Activated B cell treated with CpG ODN at 0.5 μM for 24 hours (primary cell): ENCODE measurements around the gene PPP1R3E. TPM values are rescaled to one million over a fixed set of nuclear protein-coding genes. Genes with fewer than 3 reads are reported as not detected.

Experiments
- ATAC-seq: fragments of 200-7000 bp; cut with Tn5 transposase; one replicate; pipeline ENCODE4 v1.10.0; 2021; ENCODE audit warnings: low read depth, mild to moderate bottlenecking, moderate library complexity
- CTCF ChIA-PET: fragments of 350-600 bp; sonication (Branson Sonifier 250); formaldehyde crosslinking; loops from one replicate; lab custom pipeline; 2021; ENCODE audit warnings: antibody characterized with exemption; lab: Charles Lee
- POLR2A ChIA-PET: fragments of 350-600 bp; sonication (Branson Sonifier 250); formaldehyde crosslinking; loops from one replicate; lab custom pipeline; 2021; ENCODE audit warnings: antibody characterized with exemption; lab: Charles Lee
- DNase-seq: peaks from one replicate; pipeline ENCODE4 v3.0.0; 2022
- H3K27ac Mint-ChIP-seq: one replicate; pipeline ENCODE4 v1.8.0; 2020; ENCODE audit warnings: mixed read lengths
- H3K27me3 Mint-ChIP-seq: one replicate; pipeline ENCODE4 v1.8.0; 2021; ENCODE audit warnings: mixed read lengths
- H3K36me3 Mint-ChIP-seq: one replicate; pipeline ENCODE4 v1.8.0; 2021; ENCODE audit warnings: low read depth, mixed read lengths
- H3K4me1 Mint-ChIP-seq: one replicate; pipeline ENCODE4 v1.8.0; 2021; ENCODE audit warnings: mixed read lengths
- H3K4me3 Mint-ChIP-seq: one replicate; pipeline ENCODE4 v1.8.0; 2020; ENCODE audit warnings: mild to moderate bottlenecking, mixed read lengths
- H3K9me3 Mint-ChIP-seq: one replicate; pipeline ENCODE4 v1.8.0; 2020; ENCODE audit warnings: mixed read lengths
- intact Hi-C: fragments of 100-400 bp; cut with micrococcal nuclease; formaldehyde crosslinking; loops from one replicate; pipeline ENCODE4 v1.15.1; 2024
- total RNA-seq: library from RNA; stranded (reverse); gene quantifications from 2 replicates; pipeline ENCODE4 v1.2.3, GENCODE V29; 2022
- TF ChIP-seq, protein P1 (sequence below): fragments of 200-600 bp; IDR thresholded peaks from one replicate; pipeline ENCODE4 v1.8.0; 2022; ENCODE audit warnings: antibody characterized with exemption, mild to moderate bottlenecking

PPP1R3E gene
- total RNA-seq, 1 donor from 2014 or later: 28.9 TPM

DNA sequence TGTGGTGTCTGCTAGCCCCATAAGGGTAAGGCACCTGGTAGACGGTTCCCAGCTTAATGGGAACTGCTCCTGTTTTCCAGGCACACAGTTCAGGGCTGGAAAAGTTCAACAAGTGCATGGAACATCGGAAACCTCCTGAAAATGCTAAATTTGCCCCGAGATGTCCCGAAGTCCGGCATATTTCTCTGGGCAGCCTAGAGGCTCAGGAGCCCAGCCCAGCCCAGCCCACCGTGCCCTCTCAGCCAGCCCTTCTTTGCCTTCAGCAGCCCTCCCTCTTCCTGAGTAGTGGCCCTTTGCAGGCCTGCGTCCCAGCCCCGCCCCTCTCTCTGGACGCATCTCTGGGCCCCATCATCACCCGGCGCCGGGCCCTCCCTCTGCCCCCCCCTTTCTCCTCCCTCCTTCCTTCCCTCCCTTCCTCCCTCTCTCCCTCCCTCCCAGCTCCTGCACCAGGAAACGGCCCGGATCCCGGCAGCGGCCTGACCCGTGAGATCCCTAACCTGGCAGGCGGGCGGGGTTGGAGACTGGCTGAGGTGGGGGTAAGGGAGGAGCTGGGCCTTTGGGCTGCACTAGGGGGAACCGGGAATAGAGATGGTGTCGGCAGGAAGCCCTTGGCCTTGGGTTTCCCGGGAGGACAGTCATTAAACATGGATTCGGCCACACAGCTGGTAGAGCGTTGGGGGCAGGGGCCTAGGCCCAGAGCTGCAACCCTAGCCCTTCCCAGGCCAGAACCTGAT is 3.9 kb upstream of the PPP1R3E start, which contains the start of gene BCL2L2:
Gene BCL2L2 (plus strand): TSS at position 422 of the 734 bp plus-strand sequence. CDS start 935 bp downstream, outside the sequence.
- H3K27me3 Mint-ChIP-seq: no peaks in the 10 kb centered on the region
- H3K27ac Mint-ChIP-seq: peak within 1 kb of the TSS; percentile 79
- H3K4me1 Mint-ChIP-seq: peaks cover 37% of the 10 kb centered on the region
- POLR2A ChIA-PET: interaction anchor here (0.6 to 14.2 kb wide), 5 partner anchors 10 to 708 kb away, joined by 3 to 339 read pairs (median 7); partner anchors contain the start of genes ACIN1, C14orf119 and PABPN1
- H3K9me3 Mint-ChIP-seq: no peaks in the 10 kb centered on the region
- no peak for ATAC-seq
- intact Hi-C loops: loop anchor here (1.0 to 10.0 kb wide), 2 partner anchors 15 to 922 kb away; partner anchors contain the start of gene PABPN1
- peak; percentile 41 for DNase-seq
- H3K4me3 Mint-ChIP-seq: peak within 1 kb of the TSS; percentile 82
- CTCF ChIA-PET: interaction anchor here (1.6 kb wide), 1 partner anchor 15 kb away, joined by 6 read pairs; the partner anchor contains the start of gene PABPN1
- TF ChIP-seq, protein P1, sequence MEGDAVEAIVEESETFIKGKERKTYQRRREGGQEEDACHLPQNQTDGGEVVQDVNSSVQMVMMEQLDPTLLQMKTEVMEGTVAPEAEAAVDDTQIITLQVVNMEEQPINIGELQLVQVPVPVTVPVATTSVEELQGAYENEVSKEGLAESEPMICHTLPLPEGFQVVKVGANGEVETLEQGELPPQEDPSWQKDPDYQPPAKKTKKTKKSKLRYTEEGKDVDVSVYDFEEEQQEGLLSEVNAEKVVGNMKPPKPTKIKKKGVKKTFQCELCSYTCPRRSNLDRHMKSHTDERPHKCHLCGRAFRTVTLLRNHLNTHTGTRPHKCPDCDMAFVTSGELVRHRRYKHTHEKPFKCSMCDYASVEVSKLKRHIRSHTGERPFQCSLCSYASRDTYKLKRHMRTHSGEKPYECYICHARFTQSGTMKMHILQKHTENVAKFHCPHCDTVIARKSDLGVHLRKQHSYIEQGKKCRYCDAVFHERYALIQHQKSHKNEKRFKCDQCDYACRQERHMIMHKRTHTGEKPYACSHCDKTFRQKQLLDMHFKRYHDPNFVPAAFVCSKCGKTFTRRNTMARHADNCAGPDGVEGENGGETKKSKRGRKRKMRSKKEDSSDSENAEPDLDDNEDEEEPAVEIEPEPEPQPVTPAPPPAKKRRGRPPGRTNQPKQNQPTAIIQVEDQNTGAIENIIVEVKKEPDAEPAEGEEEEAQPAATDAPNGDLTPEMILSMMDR: no peak
- H3K36me3 Mint-ChIP-seq: peaks cover 9% of the 10 kb centered on the region

DNA sequence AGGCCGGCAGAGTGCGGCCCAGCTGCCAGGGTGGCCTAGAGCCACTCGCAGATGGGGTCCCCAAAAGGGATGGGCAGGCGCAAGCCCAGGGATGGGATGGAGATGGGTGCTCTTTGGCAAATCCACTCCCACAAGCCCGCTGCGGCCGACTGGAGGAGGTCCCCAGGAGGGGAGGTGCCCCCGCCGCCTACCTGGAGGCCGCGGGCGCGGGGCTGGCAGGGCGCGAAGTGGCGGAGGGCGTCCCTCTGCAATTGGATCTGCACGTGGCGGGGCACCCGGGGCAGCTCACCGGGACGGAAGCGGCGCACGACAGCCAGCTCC is 730 bp downstream of the PPP1R3E start:
- Mint-ChIP-seq H3K9me3 (no peaks in the 10 kb centered on the region), H3K36me3 (peaks cover 19% of the 10 kb centered on the region), H3K4me3 (peak overlapping the region; percentile 99), H3K4me1 (peaks cover 39% of the 10 kb centered on the region), H3K27ac (peak overlapping the region; percentile 86), H3K27me3 (no peaks in the 10 kb centered on the region)
- POLR2A ChIA-PET: interaction anchor here (0.6 to 14.2 kb wide), 14 partner anchors 9 to 1128 kb away, joined by 3 to 339 read pairs (median 6); partner anchors contain the start of genes ACIN1, C14orf119, CBLN3 and HOMEZ
- CTCF ChIA-PET: interaction anchor here (0.5 to 3.6 kb wide), 6 partner anchors 16 to 233 kb away, joined by 3 to 38 read pairs (median 3); partner anchors contain the start of genes ACIN1, C14orf119, HOMEZ and PABPN1
- TF ChIP-seq, protein P1: no peak
- intact Hi-C loops: loop anchor here (1.0 to 10.0 kb wide), 17 partner anchors 9 to 1995 kb away; partner anchors contain the start of genes ACIN1, C14orf119, CHMP4A and HOMEZ
- DNase-seq (no peak), ATAC-seq (peak; percentile 8)

DNA sequence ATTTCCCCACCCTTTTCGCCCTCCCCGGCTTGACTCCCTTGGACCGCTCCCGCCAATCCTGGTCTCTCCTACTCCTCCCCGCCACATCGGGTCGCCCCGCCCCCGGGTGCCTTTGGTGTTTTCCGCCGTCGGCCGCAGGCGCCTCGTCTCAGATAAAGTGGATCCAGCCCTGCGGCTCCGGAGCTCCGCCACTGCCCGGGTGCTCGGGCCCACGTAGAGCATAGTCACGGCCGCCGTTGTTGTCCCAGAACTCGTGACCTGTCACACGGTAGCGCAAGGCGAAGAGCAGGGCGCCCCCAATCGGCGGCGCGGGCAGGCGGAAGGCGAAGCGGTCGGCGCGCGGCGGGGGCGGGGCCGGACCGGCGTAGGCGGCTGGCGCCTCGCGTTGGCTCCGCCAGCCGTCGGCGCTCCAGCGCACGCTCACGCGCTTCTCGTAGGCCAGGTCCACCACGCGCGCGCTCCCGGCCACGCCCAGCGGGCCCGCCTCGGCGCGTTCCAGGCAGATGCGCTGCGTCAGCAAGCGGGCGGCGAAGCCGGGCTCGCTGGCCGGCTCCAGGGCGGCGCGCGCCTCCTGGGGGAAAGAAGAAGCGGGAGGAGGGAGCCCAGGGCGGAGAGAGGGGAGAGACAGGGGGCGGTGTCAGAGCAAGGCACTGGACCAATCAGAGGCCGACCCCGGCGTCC is 1.2 kb downstream of the PPP1R3E start:
- Mint-ChIP-seq H3K36me3 (peaks cover 23% of the 10 kb centered on the region), H3K27ac (peak overlapping the region; percentile 90), H3K4me1 (peaks cover 37% of the 10 kb centered on the region), H3K4me3 (peak overlapping the region; percentile 99), H3K9me3 (no peaks in the 10 kb centered on the region), H3K27me3 (no peaks in the 10 kb centered on the region)
- intact Hi-C loops: loop anchor here (1.0 to 10.0 kb wide), 16 partner anchors 8 to 1994 kb away; partner anchors contain the start of genes ACIN1, C14orf119, CHMP4A and HOMEZ
- peak; percentile 78 for ATAC-seq
- DNase-seq: peak; percentile 99
- ChIA-PET POLR2A (interaction anchor here (0.6 to 14.2 kb wide), 19 partner anchors 11 to 1129 kb away, joined by 3 to 339 read pairs (median 5); partner anchors contain the start of genes ACIN1, C14orf119, CBLN3 and HAUS4), CTCF (interaction anchor here (0.5 to 3.6 kb wide), 7 partner anchors 9 to 207 kb away, joined by 3 to 38 read pairs (median 3); partner anchors contain the start of genes ACIN1, C14orf119, HOMEZ and PABPN1)
- TF ChIP-seq, protein P1: no peak

DNA sequence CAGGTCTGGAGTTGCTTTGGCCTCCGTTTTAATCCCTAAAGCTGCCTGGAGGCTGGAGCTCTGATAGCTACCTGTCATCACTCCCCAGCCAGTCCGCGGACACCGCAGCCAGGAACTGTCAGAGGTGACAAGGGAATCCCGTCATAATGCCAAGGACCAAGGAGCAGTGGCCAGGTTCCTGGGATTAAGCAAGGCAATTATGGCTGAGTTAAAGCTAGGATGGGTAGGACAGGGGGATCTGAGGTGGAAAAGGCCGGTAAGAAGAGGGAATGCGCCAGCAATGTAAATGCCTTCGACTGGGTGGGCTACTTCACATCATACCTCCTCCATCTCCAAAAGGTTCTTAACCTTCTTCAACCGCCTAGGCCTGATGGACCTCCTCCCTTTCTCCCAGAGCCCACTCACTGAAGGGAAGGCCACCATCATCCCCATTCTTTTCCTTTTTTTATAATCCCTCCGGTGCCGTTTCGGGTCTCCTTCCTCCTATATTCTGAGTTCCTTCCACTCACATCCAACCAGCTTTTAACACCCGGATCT is 1.9 kb downstream of the PPP1R3E start:
- peaks cover 30% of the 10 kb centered on the region for H3K4me1 Mint-ChIP-seq
- no peaks in the 10 kb centered on the region for H3K27me3 Mint-ChIP-seq
- ATAC-seq: no peak
- POLR2A ChIA-PET: interaction anchor here (0.6 to 14.2 kb wide), 13 partner anchors 12 to 744 kb away, joined by 3 to 339 read pairs (median 5); partner anchors contain the start of genes ACIN1, C14orf119, HAUS4 and HOMEZ
- peak overlapping the region; percentile 90 for H3K27ac Mint-ChIP-seq
- CTCF ChIA-PET: interaction anchor here (0.8 to 3.6 kb wide), 6 partner anchors 8 to 206 kb away, joined by 3 to 38 read pairs (median 6); partner anchors contain the start of genes ACIN1, C14orf119, HOMEZ and PABPN1
- TF ChIP-seq, protein P1: no peak
- H3K9me3 Mint-ChIP-seq: no peaks in the 10 kb centered on the region
- DNase-seq: peak; percentile 22
- peaks cover 27% of the 10 kb centered on the region for H3K36me3 Mint-ChIP-seq
- intact Hi-C loops: loop anchor here (1.0 to 10.0 kb wide), 16 partner anchors 7 to 1993 kb away; partner anchors contain the start of genes ACIN1, C14orf119, CHMP4A and HOMEZ
- H3K4me3 Mint-ChIP-seq: peak overlapping the region; percentile 90
